K562 (cell line): ENCODE measurements around the gene ARHGAP18. TPM values are rescaled to one million over a fixed set of nuclear protein-coding genes. Genes with fewer than 3 reads are reported as not detected.
A peak's percentile ranks its signal among the peaks of the same experiment; 100 is the strongest.

Source experiments
- ATAC-seq: fragments of 200-7000 bp; cut with Tn5 transposase; 3 replicates; pipeline ENCODE4 v1.9.1; 2020; ENCODE audit warnings: moderate library complexity
- BruUV-seq: library from RNA; stranded (reverse); fragments of 400-500 nt; replicated peaks from 2 replicates; lab custom pipeline; 2021; lab: Mats Ljungman, UMichigan
- CTCF ChIA-PET: fragments of 300-600 bp; formaldehyde crosslinking; extraction: SDS; loops from one replicate; lab custom pipeline; 2021; ENCODE audit warnings: low intra/inter-chr PET ratio; lab: Yijun Ruan, JAX
- POLR2A ChIA-PET: fragments of 300-600, 350-650 bp; sonication (Branson Sonifier 250); formaldehyde crosslinking; extraction: SDS; loops from one replicate; lab custom pipeline; 2021; ENCODE audit warnings: antibody characterized with exemption, inconsistent platforms; lab: Yijun Ruan, JAX
- DNase-seq, 4 experiments: peaks; one replicate each; pipeline versions ENCODE4 v3.0.0 to v3.0.0-alpha.2; 2011 to 2018; ENCODE audit warnings: low spot score in 3 of 4, mixed read lengths in 3 of 4; ENCODE audit errors: extremely low read depth in 1 of 4
- FAIRE-seq: peaks from 2 replicates; lab custom pipeline; 2011; peaks lifted over from hg19 to GRCh38; lab: Jason Lieb, UNC
- H2AFZ ChIP-seq: 2 replicates; pipeline ENCODE4 v1.6.0; 2011; ENCODE audit warnings: low read depth, low read length, control low read depth, inconsistent platforms
- H3K27ac ChIP-seq: fragments of 200-600 bp; 3 replicates; pipeline ENCODE4 v1.8.0; 2011; ENCODE audit warnings: low read depth, mild to moderate bottlenecking, control low read depth, inconsistent platforms, low read length, moderate library complexity, mixed read lengths; ENCODE audit errors: extremely low read depth
- H3K27me3 ChIP-seq, 2 experiments: fragments of 300-600 bp in 1 of 2; 2 replicates in 1 of 2; 3 replicates in 1 of 2; pipeline versions ENCODE4 v1.6.0 to v1.8.0; 2011; ENCODE audit warnings: inconsistent platforms in 2 of 2, low read length in 2 of 2, mild to moderate bottlenecking in 1 of 2, mixed read lengths in 1 of 2, moderate library complexity in 1 of 2; ENCODE audit not compliant: control insufficient read depth in 2 of 2, insufficient read depth in 2 of 2
- H3K36me3 ChIP-seq: fragments of 300-600 bp; 3 replicates; pipeline ENCODE4 v1.8.0; 2011; ENCODE audit warnings: mild to moderate bottlenecking, low read length, inconsistent platforms; ENCODE audit not compliant: control insufficient read depth, insufficient read depth
- H3K4me1 ChIP-seq, 2 experiments: fragments of 200-600 bp in 1 of 2; replicated peaks in 1 of 2; 2 replicates in 1 of 2; 3 replicates in 1 of 2; pipeline versions ENCODE4 v1.5.1 to v1.8.0; 2011; ENCODE audit warnings: inconsistent platforms in 2 of 2, low read length in 2 of 2, mild to moderate bottlenecking in 1 of 2, mixed read lengths in 1 of 2, moderate library complexity in 1 of 2; ENCODE audit not compliant: control insufficient read depth in 2 of 2, insufficient read depth in 2 of 2
- H3K4me2 ChIP-seq: 2 replicates; pipeline ENCODE4 v1.6.1; 2011; ENCODE audit warnings: low read length, control low read depth, inconsistent platforms, mixed read lengths; ENCODE audit not compliant: insufficient read depth
- H3K4me3 ChIP-seq: fragments of 200-600 bp; sonication (generic), shearing (Covaris generic); 2 replicates; pipeline ENCODE4 v1.5.1; 2016; ENCODE audit warnings: control low read depth, inconsistent platforms
- H3K79me2 ChIP-seq: fragments of 200-600 bp; 3 replicates; pipeline ENCODE4 v1.8.0; 2011; ENCODE audit warnings: low read length, inconsistent platforms; ENCODE audit not compliant: control insufficient read depth, insufficient read depth
- H3K9ac ChIP-seq, 2 experiments: 2 replicates each; pipeline versions ENCODE4 v1.6.0 to v1.6.1; 2011; ENCODE audit warnings: low read depth in 2 of 2, low read length in 2 of 2, control low read depth in 1 of 2, inconsistent platforms in 1 of 2, mild to moderate bottlenecking in 1 of 2, mixed read lengths in 1 of 2; ENCODE audit not compliant: insufficient read depth in 1 of 2
- H3K9me1 ChIP-seq: one replicate; pipeline ENCODE4 v1.6.0; 2011; ENCODE audit warnings: inconsistent platforms, mild to moderate bottlenecking, low read length, moderate library complexity; ENCODE audit not compliant: control insufficient read depth, insufficient read depth
- H3K9me3 ChIP-seq: replicated peaks from 2 replicates; pipeline ENCODE4 v1.5.1; 2011; ENCODE audit warnings: low read depth, low read length, inconsistent platforms; ENCODE audit not compliant: control insufficient read depth, insufficient read depth
- H4K20me1 ChIP-seq: replicated peaks from 2 replicates; pipeline ENCODE4 v1.6.1; 2011; ENCODE audit warnings: low read length, inconsistent platforms, mixed read lengths; ENCODE audit not compliant: control insufficient read depth, insufficient read depth
- BACH1 ChIP-seq: fragments of 200-800 bp; sonication (Bioruptor generic); IDR thresholded peaks from 2 replicates; pipeline ENCODE4 v1.6.1; 2016; ENCODE audit warnings: missing genetic modification characterization, missing compliant biosample characterization
- CREB1 ChIP-seq, 2 experiments: sonication (generic) in 1 of 2; formaldehyde crosslinking in 1 of 2; IDR thresholded peaks; 2 replicates each; pipeline versions ENCODE4 v1.6.1 to v1.8.0; 2012 to 2022; ENCODE audit warnings: inconsistent platforms in 1 of 2, mild to moderate bottlenecking in 1 of 2, missing genetic modification reagents in 1 of 2, moderate library complexity in 1 of 2
- GABPB2 ChIP-seq: fragments of 250-450 bp; sonication (Bioruptor Pico); conservative IDR thresholded peaks from 2 replicates; pipeline ENCODE4 v1.5.1; 2021; ENCODE audit warnings: mild to moderate bottlenecking
- GATAD2A ChIP-seq: fragments of 450-650 bp; IDR thresholded peaks from 2 replicates; pipeline ENCODE4 v1.6.1; 2017
- L3MBTL2 ChIP-seq: fragments of 450-650 bp; IDR thresholded peaks from 2 replicates; pipeline ENCODE4 v1.6.1; 2016; ENCODE audit warnings: mild to moderate bottlenecking, moderate library complexity
- MTA1 ChIP-seq: fragments of 450-650 bp; IDR thresholded peaks from 2 replicates; pipeline ENCODE4 v1.6.1; 2017; ENCODE audit warnings: borderline replicate concordance
- NFIX ChIP-seq: fragments of 250-450 bp; sonication (Bioruptor Pico); IDR thresholded peaks from 2 replicates; pipeline ENCODE4 v1.4.0; 2020; ENCODE audit warnings: low read depth, mild to moderate bottlenecking, moderate library complexity
- RAD21 ChIP-seq, 2 experiments: fragments of 250-450 bp in 1 of 2; fragments of 450-650 bp in 1 of 2; sonication (Bioruptor Pico) in 1 of 2; formaldehyde crosslinking in 1 of 2; IDR thresholded peaks in 1 of 2; conservative IDR thresholded peaks in 1 of 2; 2 replicates each; pipeline versions ENCODE4 v1.4.0 to v1.8.0; 2020 to 2022; ENCODE audit warnings: mild to moderate bottlenecking in 2 of 2, moderate library complexity in 1 of 2
- RAD51 ChIP-seq: fragments of 450-650 bp; IDR thresholded peaks from 2 replicates; pipeline ENCODE4 v1.7.1; 2016; ENCODE audit warnings: low read depth, mild to moderate bottlenecking, borderline replicate concordance
- RBM14 ChIP-seq: fragments of 200-400 bp; formaldehyde crosslinking; IDR thresholded peaks from 2 replicates; pipeline ENCODE4 v1.6.1; 2018; ENCODE audit warnings: low read depth, mild to moderate bottlenecking, low read length, moderate library complexity, borderline replicate concordance; ENCODE audit not compliant: insufficient read depth
- SMARCA4 ChIP-seq: fragments of 450-650 bp; IDR thresholded peaks from 2 replicates; pipeline ENCODE4 v1.6.1; 2016
- ZNF165 ChIP-seq: fragments of 250-450 bp; sonication (Bioruptor Pico); IDR thresholded peaks from 2 replicates; pipeline ENCODE4 v1.4.0; 2020; ENCODE audit warnings: borderline replicate concordance
- ZNF589 ChIP-seq: fragments of 200-800 bp; sonication (Bioruptor generic); IDR thresholded peaks from 2 replicates; pipeline ENCODE4 v1.6.1; 2016; ENCODE audit warnings: low read depth, missing genetic modification characterization, missing compliant biosample characterization
- ZSCAN32 ChIP-seq: fragments of 450-650 bp; formaldehyde crosslinking; IDR thresholded peaks from 2 replicates; pipeline ENCODE4 v1.4.0; 2020; ENCODE audit warnings: mild to moderate bottlenecking, moderate library complexity
- in situ Hi-C: fragments of 300-500 bp; cut with MboI; formaldehyde crosslinking; loops from 4 replicates; pipeline ENCODE4 v1.15.0; 2018; ENCODE audit warnings: inconsistent platforms, mixed read lengths
- intact Hi-C: fragments of 100-400 bp; cut with micrococcal nuclease; formaldehyde crosslinking; loops from 2 replicates; pipeline ENCODE4 v1.14.2; 2022
- polyA plus RNA-seq, 8 experiments: library from polyadenylated mRNA; depleted of rRNA in 4 of 8; stranded (reverse) in 5 of 8; unstranded in 3 of 8; fragments of >200 nt; fragmentation: Nextera tagmentation in 2 of 8; fragmentation: Illumina TruSeq in 1 of 8; extraction: Ambion mirVana in 2 of 8; extraction: Trizol in 1 of 8; gene quantifications; 2 replicates each; pipeline versions ENCODE4 v1.2.1 to v1.2.3, GENCODE V29; 2011 to 2014; ENCODE audit warnings: inconsistent platforms in 1 of 8, missing spikeins in 1 of 8
- total RNA-seq, 7 experiments: library from RNA; depleted of rRNA in 6 of 7; stranded (reverse); fragments of >200 nt in 6 of 7; fragmentation: Illumina TruSeq in 2 of 7; extraction: Trizol in 2 of 7; gene quantifications; 2 replicates each; pipeline versions ENCODE4 v1.2.1 to v1.2.3, GENCODE V29; 2011 to 2021; ENCODE audit warnings: low replicate concordance in 1 of 7
- TF ChIP-seq, protein P1 (sequence below): sonication (generic); formaldehyde crosslinking; IDR thresholded peaks from 2 replicates; pipeline ENCODE4 v1.8.0; 2022; ENCODE audit warnings: missing genetic modification reagents, mild to moderate bottlenecking, moderate library complexity, borderline replicate concordance
- TF ChIP-seq, protein P2 (sequence below): fragments of 450-650 bp; IDR thresholded peaks from 2 replicates; pipeline ENCODE4 v1.7.0; 2016; ENCODE audit warnings: borderline replicate concordance
- TF ChIP-seq, protein P3 (sequence below): sonication (generic); formaldehyde crosslinking; IDR thresholded peaks from 2 replicates; pipeline ENCODE4 v1.8.0; 2023; ENCODE audit warnings: mild to moderate bottlenecking, missing genetic modification reagents

ARHGAP18 gene
- total and polyA plus RNA-seq, 9 of the 15 experiments (the other 6 are each of a cell fraction or from before 2014, with no cell fraction given), result 13.3 to 29.7 (median 21.1) TPM

DNA sequence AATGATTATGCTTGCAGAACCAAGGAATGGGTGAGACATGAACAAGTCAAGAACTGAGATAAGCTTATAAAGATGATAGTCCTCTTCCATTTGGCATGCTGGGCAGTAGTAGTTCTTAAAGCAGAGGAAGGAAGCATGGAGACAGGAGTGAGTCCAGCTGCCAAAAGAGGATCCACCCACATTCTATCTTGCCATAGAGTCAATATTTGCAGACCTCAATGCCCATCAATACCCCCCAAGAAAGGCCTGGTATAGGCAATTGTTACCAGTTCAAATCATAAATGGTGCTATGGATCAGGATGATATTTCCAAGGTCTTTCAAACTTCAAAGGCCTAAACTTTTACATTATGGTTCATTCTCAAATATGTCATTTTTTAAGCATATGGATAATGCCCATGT is 4.8 kb downstream of the ARHGAP18 start:
- intact Hi-C loops, result loop anchor here (5.0 kb wide), 1 partner anchor 33 kb away; no protein-coding TSS in a partner anchor
- POLR2A ChIA-PET, result interaction anchor here (1.2 to 1.6 kb wide), 2 partner anchors 13 to 32 kb away, joined by 3 to 4 read pairs; no protein-coding TSS in a partner anchor
- Histone ChIP-seq H3K4me1 (peaks cover 10 to 37% of the 10 kb centered on the region in 2 experiments; a peak in 4 of 5 replicates), H3K9me1 (no peaks in the 10 kb centered on the region), H3K9me3 (no peaks in the 10 kb centered on the region), H4K20me1 (peaks cover 4% of the 10 kb centered on the region; the same call in 1 of the 2 replicates), H3K9ac (peak overlapping the region in 1 of 2 experiments; percentile 55; a peak in 2 of 4 replicates), H3K4me3 (no peak overlapping the region), H3K27me3 (no peaks in the 10 kb centered on the region), H3K36me3 (peaks cover 11% of the 10 kb centered on the region), H3K79me2 (peaks cover 95% of the 10 kb centered on the region), H2AFZ (no peak overlapping the region), H3K27ac (peak overlapping the region; percentile 76), H3K4me2 (peak overlapping the region; percentile 61)
- FAIRE-seq (no peak), DNase-seq (peak in 1 of 4 experiments; percentile 5), ATAC-seq (no peak)
- no TSS peak for BruUV-seq
- in situ Hi-C loops, result no loop called here
- CTCF ChIA-PET, result no interaction called here
- TF ChIP-seq BACH1 (tag) (no peak), NFIX (CRISPR knock-in tag) (no peak), ZNF165 (CRISPR knock-in tag) (no peak), SMARCA4 (no peak), ZNF589 (CRISPR knock-in tag) (no peak), GABPB2 (CRISPR knock-in tag) (no peak), RBM14 (no peak), CREB1 (IDR thresholded peaks at IDR 0.05) (no peak), CREB1 (CRISPR knock-in tag; IDR thresholded peaks at IDR 0.05) (no peak), ZSCAN32 (no peak), L3MBTL2 (no peak), GATAD2A (no peak), RAD51 (no peak), MTA1 (no peak), RAD21 (CRISPR knock-in tag; conservative IDR thresholded peaks at IDR 0.05 in 1 of 2, IDR thresholded peaks at IDR 0.05 in 1 of 2) (no peak)
- TF ChIP-seq, protein P1, sequence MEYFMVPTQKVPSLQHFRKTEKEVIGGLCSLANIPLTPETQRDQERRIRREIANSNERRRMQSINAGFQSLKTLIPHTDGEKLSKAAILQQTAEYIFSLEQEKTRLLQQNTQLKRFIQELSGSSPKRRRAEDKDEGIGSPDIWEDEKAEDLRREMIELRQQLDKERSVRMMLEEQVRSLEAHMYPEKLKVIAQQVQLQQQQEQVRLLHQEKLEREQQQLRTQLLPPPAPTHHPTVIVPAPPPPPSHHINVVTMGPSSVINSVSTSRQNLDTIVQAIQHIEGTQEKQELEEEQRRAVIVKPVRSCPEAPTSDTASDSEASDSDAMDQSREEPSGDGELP (CRISPR knock-in tag), result no peak
- TF ChIP-seq, protein P2, sequence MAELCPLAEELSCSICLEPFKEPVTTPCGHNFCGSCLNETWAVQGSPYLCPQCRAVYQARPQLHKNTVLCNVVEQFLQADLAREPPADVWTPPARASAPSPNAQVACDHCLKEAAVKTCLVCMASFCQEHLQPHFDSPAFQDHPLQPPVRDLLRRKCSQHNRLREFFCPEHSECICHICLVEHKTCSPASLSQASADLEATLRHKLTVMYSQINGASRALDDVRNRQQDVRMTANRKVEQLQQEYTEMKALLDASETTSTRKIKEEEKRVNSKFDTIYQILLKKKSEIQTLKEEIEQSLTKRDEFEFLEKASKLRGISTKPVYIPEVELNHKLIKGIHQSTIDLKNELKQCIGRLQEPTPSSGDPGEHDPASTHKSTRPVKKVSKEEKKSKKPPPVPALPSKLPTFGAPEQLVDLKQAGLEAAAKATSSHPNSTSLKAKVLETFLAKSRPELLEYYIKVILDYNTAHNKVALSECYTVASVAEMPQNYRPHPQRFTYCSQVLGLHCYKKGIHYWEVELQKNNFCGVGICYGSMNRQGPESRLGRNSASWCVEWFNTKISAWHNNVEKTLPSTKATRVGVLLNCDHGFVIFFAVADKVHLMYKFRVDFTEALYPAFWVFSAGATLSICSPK, result no peak
- TF ChIP-seq, protein P3, sequence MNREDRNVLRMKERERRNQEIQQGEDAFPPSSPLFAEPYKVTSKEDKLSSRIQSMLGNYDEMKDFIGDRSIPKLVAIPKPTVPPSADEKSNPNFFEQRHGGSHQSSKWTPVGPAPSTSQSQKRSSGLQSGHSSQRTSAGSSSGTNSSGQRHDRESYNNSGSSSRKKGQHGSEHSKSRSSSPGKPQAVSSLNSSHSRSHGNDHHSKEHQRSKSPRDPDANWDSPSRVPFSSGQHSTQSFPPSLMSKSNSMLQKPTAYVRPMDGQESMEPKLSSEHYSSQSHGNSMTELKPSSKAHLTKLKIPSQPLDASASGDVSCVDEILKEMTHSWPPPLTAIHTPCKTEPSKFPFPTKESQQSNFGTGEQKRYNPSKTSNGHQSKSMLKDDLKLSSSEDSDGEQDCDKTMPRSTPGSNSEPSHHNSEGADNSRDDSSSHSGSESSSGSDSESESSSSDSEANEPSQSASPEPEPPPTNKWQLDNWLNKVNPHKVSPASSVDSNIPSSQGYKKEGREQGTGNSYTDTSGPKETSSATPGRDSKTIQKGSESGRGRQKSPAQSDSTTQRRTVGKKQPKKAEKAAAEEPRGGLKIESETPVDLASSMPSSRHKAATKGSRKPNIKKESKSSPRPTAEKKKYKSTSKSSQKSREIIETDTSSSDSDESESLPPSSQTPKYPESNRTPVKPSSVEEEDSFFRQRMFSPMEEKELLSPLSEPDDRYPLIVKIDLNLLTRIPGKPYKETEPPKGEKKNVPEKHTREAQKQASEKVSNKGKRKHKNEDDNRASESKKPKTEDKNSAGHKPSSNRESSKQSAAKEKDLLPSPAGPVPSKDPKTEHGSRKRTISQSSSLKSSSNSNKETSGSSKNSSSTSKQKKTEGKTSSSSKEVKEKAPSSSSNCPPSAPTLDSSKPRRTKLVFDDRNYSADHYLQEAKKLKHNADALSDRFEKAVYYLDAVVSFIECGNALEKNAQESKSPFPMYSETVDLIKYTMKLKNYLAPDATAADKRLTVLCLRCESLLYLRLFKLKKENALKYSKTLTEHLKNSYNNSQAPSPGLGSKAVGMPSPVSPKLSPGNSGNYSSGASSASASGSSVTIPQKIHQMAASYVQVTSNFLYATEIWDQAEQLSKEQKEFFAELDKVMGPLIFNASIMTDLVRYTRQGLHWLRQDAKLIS, result no peak
